ENCODE data around the gene IGF1R. TPM values are rescaled to one million over a fixed set of nuclear protein-coding genes. Genes with fewer than 3 reads are reported as not detected.

The IGF1R gene
- total RNA-seq, 1 experiment from 2014 or later: 3.8 TPM

DNA sequence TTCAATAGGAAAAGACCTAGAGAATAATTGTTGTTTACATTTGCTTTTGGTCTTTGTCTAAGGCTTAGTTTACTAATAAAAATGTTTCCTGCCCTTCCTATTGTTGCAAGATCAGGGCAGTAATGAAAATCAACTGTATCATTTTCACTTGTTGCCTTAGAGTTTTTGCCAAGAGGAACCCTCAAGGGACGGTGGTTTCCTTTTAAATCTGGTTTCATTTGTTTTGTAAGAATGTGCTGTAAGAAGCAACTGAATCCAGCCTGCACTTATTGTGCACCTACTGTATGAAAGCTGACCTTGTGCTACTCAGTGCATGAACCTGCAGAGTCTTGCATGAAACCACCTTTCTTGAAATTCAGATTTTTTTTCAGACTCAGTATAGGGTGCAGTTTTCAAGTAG, 5.3 kb downstream of the IGF1R start:
- ChIA-PET POLR2A (ENCODE audit: unreplicated experiment) (no interaction called here), CTCF (no interaction called here)
- Histone ChIP-seq H3K4me3 (ENCODE audit: low read length) (no peak overlapping the region), H3K27ac (ENCODE audit: low read length) (no peak overlapping the region), H3F3A (ENCODE audit: low read length, unreplicated experiment) (no peaks in the 10 kb centered on the region), H3K9me2 (replicated peaks; ENCODE audit: low read length) (no peaks in the 10 kb centered on the region), H3K4me2 (ENCODE audit: low read length) (peak overlapping the region; percentile 1; the same call in 1 of the 2 replicates), H3K9me3 (ENCODE audit: low read length) (no peaks in the 10 kb centered on the region), H3K9ac (ENCODE audit: low read length) (no peak overlapping the region), H4K20me1 (ENCODE audit: low read length) (0 out of 2 replicates have a peak, but pooled peaks cover 5% of the 10 kb centered on the region), H3K4me1 (ENCODE audit: insufficient read depth, low read length) (peaks cover 15% of the 10 kb centered on the region; the same call in 1 of the 2 replicates), H3K36me3 (ENCODE audit: low read depth, low read length) (no peaks in the 10 kb centered on the region), H3K79me2 (ENCODE audit: low read length) (peaks cover 83% of the 10 kb centered on the region), H2AFZ (ENCODE audit: low read length) (no peak overlapping the region), H3K27me3 (ENCODE audit: low read length) (peaks cover 53% of the 10 kb centered on the region)
- TF ChIP-seq EZH2phosphoT487 (IDR thresholded peaks at IDR 0.05; ENCODE audit: borderline replicate concordance, low read length) (no peak), EZH2 (IDR thresholded peaks at IDR 0.05; ENCODE audit: low read length, unreplicated experiment) (no peak)
- TF ChIP-seq, protein P1, sequence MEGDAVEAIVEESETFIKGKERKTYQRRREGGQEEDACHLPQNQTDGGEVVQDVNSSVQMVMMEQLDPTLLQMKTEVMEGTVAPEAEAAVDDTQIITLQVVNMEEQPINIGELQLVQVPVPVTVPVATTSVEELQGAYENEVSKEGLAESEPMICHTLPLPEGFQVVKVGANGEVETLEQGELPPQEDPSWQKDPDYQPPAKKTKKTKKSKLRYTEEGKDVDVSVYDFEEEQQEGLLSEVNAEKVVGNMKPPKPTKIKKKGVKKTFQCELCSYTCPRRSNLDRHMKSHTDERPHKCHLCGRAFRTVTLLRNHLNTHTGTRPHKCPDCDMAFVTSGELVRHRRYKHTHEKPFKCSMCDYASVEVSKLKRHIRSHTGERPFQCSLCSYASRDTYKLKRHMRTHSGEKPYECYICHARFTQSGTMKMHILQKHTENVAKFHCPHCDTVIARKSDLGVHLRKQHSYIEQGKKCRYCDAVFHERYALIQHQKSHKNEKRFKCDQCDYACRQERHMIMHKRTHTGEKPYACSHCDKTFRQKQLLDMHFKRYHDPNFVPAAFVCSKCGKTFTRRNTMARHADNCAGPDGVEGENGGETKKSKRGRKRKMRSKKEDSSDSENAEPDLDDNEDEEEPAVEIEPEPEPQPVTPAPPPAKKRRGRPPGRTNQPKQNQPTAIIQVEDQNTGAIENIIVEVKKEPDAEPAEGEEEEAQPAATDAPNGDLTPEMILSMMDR (conservative IDR thresholded peaks at IDR 0.05; ENCODE audit: low read depth, low read length): no peak
- ATAC-seq: no peak
- no TSS peak for BruUV-seq (replicated peaks)
- intact Hi-C loops (cut with micrococcal nuclease): loop anchor here (5.0 kb wide), 1 partner anchor 124 kb away; no protein-coding TSS in a partner anchor
- DNase-seq: no peak

DNA sequence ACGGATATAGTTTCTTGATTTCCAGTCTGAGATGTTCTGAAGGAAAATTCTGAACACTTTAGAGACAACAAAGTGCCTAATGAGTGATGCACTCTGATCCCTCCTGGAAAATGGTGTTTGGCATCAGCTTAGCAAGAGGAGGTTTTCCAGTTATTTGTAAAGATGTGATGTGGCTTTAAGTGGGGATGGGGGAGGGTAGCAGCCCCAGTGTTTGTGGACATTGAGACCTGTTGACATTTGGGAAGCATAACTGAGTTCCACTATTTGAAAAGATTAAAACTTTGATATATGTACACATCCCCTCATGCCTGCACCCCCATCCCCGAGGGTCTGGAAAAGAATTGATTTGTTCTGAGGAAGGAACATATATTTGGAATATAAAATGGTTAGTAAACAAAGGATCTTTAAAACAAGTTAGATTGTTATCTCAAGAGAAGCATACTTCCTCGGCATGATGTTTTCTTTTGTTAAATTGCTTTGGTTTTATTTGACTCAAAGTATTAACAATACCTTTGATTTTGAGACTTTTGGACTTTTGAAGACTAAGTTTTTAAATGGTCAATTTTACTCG, 6.5 kb downstream of the IGF1R start:
- DNase-seq: no peak
- 0 out of 2 replicates have a peak, but pooled peaks cover 5% of the 10 kb centered on the region for H4K20me1 ChIP-seq (ENCODE audit: low read length)
- no peaks in the 10 kb centered on the region for H3K9me2 ChIP-seq (replicated peaks; ENCODE audit: low read length)
- intact Hi-C loops (cut with micrococcal nuclease): loop anchor here (5.0 kb wide), 1 partner anchor 122 kb away; no protein-coding TSS in a partner anchor
- H3K9ac ChIP-seq (ENCODE audit: low read length): no peak overlapping the region
- no peak for TF ChIP-seq EZH2 (IDR thresholded peaks at IDR 0.05; ENCODE audit: low read length, unreplicated experiment)
- TF ChIP-seq EZH2phosphoT487 (IDR thresholded peaks at IDR 0.05; ENCODE audit: borderline replicate concordance, low read length): no peak
- TF ChIP-seq, protein P1 (conservative IDR thresholded peaks at IDR 0.05; ENCODE audit: low read depth, low read length): no peak
- H3K4me2 ChIP-seq (ENCODE audit: low read length): peak overlapping the region; percentile 22; the same call in 1 of the 2 replicates
- POLR2A ChIA-PET (ENCODE audit: unreplicated experiment): no interaction called here
- peaks cover 78% of the 10 kb centered on the region for H3K79me2 ChIP-seq (ENCODE audit: low read length)
- no peak; the same call in 1 of the 2 replicates for ATAC-seq
- CTCF ChIA-PET: interaction anchor here (0.6 kb wide), 1 partner anchor 207 kb away, joined by 5 read pairs; no protein-coding TSS in a partner anchor
- no TSS peak for BruUV-seq (replicated peaks)
- H3K4me3 ChIP-seq (ENCODE audit: low read length): no peak overlapping the region
- no peak overlapping the region for H2AFZ ChIP-seq (ENCODE audit: low read length)
- H3K27me3 ChIP-seq (ENCODE audit: low read length): peaks cover 47% of the 10 kb centered on the region
- no peaks in the 10 kb centered on the region for H3K36me3 ChIP-seq (ENCODE audit: low read depth, low read length)
- H3K27ac ChIP-seq (ENCODE audit: low read length): no peak overlapping the region
- no peaks in the 10 kb centered on the region for H3F3A ChIP-seq (ENCODE audit: low read length, unreplicated experiment)
- H3K9me3 ChIP-seq (ENCODE audit: low read length): no peaks in the 10 kb centered on the region
- peaks cover 15% of the 10 kb centered on the region; the same call in 1 of the 2 replicates for H3K4me1 ChIP-seq (ENCODE audit: insufficient read depth, low read length)

DNA sequence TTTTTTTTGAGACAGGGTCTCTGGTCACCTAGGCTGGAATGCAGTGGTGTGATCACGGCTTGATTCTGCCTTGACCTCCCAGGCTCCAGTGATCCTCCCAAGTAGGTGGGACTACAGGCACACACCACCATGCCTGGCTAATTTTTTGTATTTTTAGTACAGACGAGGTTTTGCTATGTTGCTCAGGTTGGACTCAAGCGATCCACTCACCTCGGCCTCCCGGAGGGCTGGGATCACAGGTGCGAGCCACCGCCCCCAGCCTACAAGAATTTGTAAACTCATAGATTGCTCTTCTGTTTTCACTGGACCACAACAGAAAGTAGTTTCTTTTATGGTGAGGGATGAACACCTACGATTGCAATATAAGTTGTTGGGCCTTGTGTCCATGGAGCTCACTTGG, 7.4 kb downstream of the IGF1R start:
- Histone ChIP-seq H3K27ac (ENCODE audit: low read length) (no peak overlapping the region), H3K4me3 (ENCODE audit: low read length) (no peak overlapping the region), H3K9me3 (ENCODE audit: low read length) (no peaks in the 10 kb centered on the region), H2AFZ (ENCODE audit: low read length) (no peak overlapping the region), H3F3A (ENCODE audit: low read length, unreplicated experiment) (no peaks in the 10 kb centered on the region), H3K9ac (ENCODE audit: low read length) (no peak overlapping the region), H3K9me2 (replicated peaks; ENCODE audit: low read length) (no peaks in the 10 kb centered on the region), H3K4me2 (ENCODE audit: low read length) (no peak overlapping the region), H3K27me3 (ENCODE audit: low read length) (peaks cover 39% of the 10 kb centered on the region), H3K36me3 (ENCODE audit: low read depth, low read length) (no peaks in the 10 kb centered on the region), H3K4me1 (ENCODE audit: insufficient read depth, low read length) (peaks cover 15% of the 10 kb centered on the region; the same call in 1 of the 2 replicates), H4K20me1 (ENCODE audit: low read length) (0 out of 2 replicates have a peak, but pooled peaks cover 5% of the 10 kb centered on the region), H3K79me2 (ENCODE audit: low read length) (peaks cover 73% of the 10 kb centered on the region)
- intact Hi-C loops (cut with micrococcal nuclease): no loop called here
- DNase-seq (no peak), ATAC-seq (no peak)
- POLR2A ChIA-PET (ENCODE audit: unreplicated experiment): no interaction called here
- BruUV-seq (replicated peaks): no TSS peak
- CTCF ChIA-PET: interaction anchor here (0.6 to 0.7 kb wide), 2 partner anchors 9 to 206 kb away, joined by 3 to 5 read pairs; no protein-coding TSS in a partner anchor
- TF ChIP-seq, protein P1 (conservative IDR thresholded peaks at IDR 0.05; ENCODE audit: low read depth, low read length): no peak
- no peak for TF ChIP-seq EZH2 (IDR thresholded peaks at IDR 0.05; ENCODE audit: low read length, unreplicated experiment)
- no peak for TF ChIP-seq EZH2phosphoT487 (IDR thresholded peaks at IDR 0.05; ENCODE audit: borderline replicate concordance, low read length)
